Lower lobe of right lung (tissue), 2 donors: Measurements from ENCODE around the gene RUVBL1. TPM values are rescaled to one million over a fixed set of nuclear protein-coding genes. Genes with fewer than 3 reads are reported as not detected.

Experiments
- ATAC-seq, 2 donors: fragments of 200-7000 bp; cut with Tn5 transposase; one replicate each; pipeline ENCODE4 v1.9.1; 2020 to 2022; ENCODE audit warnings: mild to moderate bottlenecking in 2 of 2, moderate library complexity in 2 of 2
- DNase-seq: peaks from one replicate; pipeline ENCODE4 v3.0.0-alpha.2; 2020
- H3K27ac ChIP-seq: fragments of 200-600 bp; one replicate; pipeline ENCODE4 v1.8.0; 2022
- H3K27me3 ChIP-seq: fragments of 200-600 bp; one replicate; pipeline ENCODE4 v1.8.0; 2022; ENCODE audit warnings: low read depth
- H3K36me3 ChIP-seq: fragments of 200-600 bp; one replicate; pipeline ENCODE4 v1.8.0; 2022; ENCODE audit warnings: mild to moderate bottlenecking
- H3K4me1 ChIP-seq: fragments of 200-600 bp; one replicate; pipeline ENCODE4 v1.8.0; 2022
- H3K4me3 ChIP-seq: fragments of 200-600 bp; one replicate; pipeline ENCODE4 v1.8.0; 2022; ENCODE audit warnings: mild to moderate bottlenecking
- H3K9me3 ChIP-seq: fragments of 200-600 bp; one replicate; pipeline ENCODE4 v1.8.0; 2022
- intact Hi-C: fragments of 100-400 bp; cut with DNase I; formaldehyde crosslinking; loops from one replicate; pipeline ENCODE4 v1.11.0; 2022
- total RNA-seq: library from RNA; stranded (reverse); fragmentation: NEBNext Ultra II Directional; extraction: Animal tissue kit (Norgen Biotek cat#: 25700); gene quantifications from one replicate; pipeline ENCODE4 v1.2.1, GENCODE V29; 2021
- TF ChIP-seq, protein P1 (sequence below): fragments of 200-600 bp; IDR thresholded peaks from one replicate; pipeline ENCODE4 v1.8.0; 2022; ENCODE audit warnings: antibody characterized with exemption, mild to moderate bottlenecking
- donor health status: DM: no; HTN: yes; CAD: no; lungs with severe emphysema.

RUVBL1 gene
- total RNA-seq, 1 donor from 2014 or later = 21.4 TPM

DNA sequence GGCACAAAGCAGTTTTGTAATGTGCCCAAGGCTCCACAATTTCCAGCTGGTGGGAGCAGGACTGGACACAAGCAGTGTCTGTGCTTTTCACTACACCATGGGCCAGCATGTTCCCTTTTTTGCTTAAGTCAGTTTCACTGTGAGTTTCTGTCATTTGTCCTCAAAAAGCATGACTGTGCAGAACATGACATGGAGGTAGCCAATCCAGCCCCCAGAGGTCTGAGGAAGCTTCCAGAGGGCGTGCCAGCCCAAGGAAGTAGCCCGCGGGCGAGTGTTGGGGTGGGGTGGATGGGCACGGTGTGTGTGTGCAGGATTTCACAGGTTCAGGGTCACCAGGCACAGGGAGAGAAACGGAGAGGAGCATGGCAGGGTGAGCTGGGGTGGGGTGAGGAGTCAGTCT is 21.7 kb upstream of the RUVBL1 start:
- no peaks in the 10 kb centered on the region for H3K9me3 ChIP-seq
- intact Hi-C loops = no loop called here
- TF ChIP-seq, protein P1, sequence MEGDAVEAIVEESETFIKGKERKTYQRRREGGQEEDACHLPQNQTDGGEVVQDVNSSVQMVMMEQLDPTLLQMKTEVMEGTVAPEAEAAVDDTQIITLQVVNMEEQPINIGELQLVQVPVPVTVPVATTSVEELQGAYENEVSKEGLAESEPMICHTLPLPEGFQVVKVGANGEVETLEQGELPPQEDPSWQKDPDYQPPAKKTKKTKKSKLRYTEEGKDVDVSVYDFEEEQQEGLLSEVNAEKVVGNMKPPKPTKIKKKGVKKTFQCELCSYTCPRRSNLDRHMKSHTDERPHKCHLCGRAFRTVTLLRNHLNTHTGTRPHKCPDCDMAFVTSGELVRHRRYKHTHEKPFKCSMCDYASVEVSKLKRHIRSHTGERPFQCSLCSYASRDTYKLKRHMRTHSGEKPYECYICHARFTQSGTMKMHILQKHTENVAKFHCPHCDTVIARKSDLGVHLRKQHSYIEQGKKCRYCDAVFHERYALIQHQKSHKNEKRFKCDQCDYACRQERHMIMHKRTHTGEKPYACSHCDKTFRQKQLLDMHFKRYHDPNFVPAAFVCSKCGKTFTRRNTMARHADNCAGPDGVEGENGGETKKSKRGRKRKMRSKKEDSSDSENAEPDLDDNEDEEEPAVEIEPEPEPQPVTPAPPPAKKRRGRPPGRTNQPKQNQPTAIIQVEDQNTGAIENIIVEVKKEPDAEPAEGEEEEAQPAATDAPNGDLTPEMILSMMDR = no peak
- H3K36me3 ChIP-seq = no peaks in the 10 kb centered on the region
- peak; percentile 73 to 86 for ATAC-seq
- no peaks in the 10 kb centered on the region for H3K27me3 ChIP-seq
- no peak overlapping the region for H3K4me3 ChIP-seq
- H3K27ac ChIP-seq = no peak overlapping the region
- H3K4me1 ChIP-seq = no peaks in the 10 kb centered on the region
- DNase-seq = peak; percentile 68

DNA sequence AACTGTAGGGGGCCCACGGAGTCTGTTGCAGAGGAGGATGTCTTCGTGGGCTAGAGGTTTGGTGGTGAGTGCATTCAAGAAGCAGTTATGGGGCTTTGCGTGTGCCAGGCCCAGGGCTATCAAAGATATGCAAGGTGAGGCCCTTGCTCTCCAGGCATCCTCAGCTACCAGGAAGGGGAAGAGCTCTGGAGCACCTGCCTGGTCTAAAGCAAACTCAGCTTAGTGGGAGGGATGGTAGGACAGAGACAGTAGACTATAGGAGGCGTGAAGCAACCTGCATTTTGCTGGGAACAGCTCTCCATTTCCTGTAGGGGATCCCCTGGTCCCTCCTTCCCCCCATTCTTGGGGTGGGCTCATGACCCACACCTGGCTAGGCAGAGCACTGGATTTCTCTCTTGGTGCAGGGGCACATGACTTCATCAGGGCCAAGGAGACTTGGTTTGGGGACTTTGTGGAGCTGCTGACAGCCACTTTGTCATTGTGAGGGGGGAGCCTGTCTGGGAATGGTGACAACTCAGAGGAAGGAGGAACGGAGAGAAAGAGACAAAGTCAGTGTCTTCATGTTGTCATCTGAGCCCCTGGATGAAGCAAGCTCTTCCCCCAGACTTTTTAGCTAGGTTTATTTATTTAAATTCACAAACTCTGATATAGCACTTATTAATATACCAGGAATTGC is 21.0 kb upstream of the RUVBL1 start:
- intact Hi-C loops = no loop called here
- Histone ChIP-seq H3K27me3 (no peaks in the 10 kb centered on the region), H3K36me3 (no peaks in the 10 kb centered on the region), H3K27ac (no peak overlapping the region), H3K9me3 (no peaks in the 10 kb centered on the region), H3K4me1 (no peaks in the 10 kb centered on the region), H3K4me3 (no peak overlapping the region)
- TF ChIP-seq, protein P1 = no peak
- DNase-seq (no peak), ATAC-seq (no peak)

- Histone ChIP-seq H3K36me3 (no peaks in the 10 kb centered on the region), H3K27me3 (no peaks in the 10 kb centered on the region), H3K4me3 (no peak overlapping the region), H3K9me3 (no peaks in the 10 kb centered on the region), H3K4me1 (no peaks in the 10 kb centered on the region), H3K27ac (no peak overlapping the region)
- DNase-seq (no peak), ATAC-seq (no peak)
- TF ChIP-seq, protein P1 = no peak
- intact Hi-C loops = no loop called here
Measured at GRCh38 chr3:128143496-128143895, 19.9 kb upstream of the RUVBL1 start.

- Histone ChIP-seq H3K9me3 (no peaks in the 10 kb centered on the region), H3K27me3 (no peaks in the 10 kb centered on the region), H3K4me1 (no peaks in the 10 kb centered on the region), H3K36me3 (no peaks in the 10 kb centered on the region), H3K27ac (no peak overlapping the region), H3K4me3 (no peak overlapping the region)
- intact Hi-C loops = no loop called here
- TF ChIP-seq, protein P1 = peak; percentile 65
- ATAC-seq (peak; percentile 61 to 73), DNase-seq (no peak)
Measured at GRCh38 chr3:128133273-128133883, 9.8 kb upstream of the RUVBL1 start.

DNA sequence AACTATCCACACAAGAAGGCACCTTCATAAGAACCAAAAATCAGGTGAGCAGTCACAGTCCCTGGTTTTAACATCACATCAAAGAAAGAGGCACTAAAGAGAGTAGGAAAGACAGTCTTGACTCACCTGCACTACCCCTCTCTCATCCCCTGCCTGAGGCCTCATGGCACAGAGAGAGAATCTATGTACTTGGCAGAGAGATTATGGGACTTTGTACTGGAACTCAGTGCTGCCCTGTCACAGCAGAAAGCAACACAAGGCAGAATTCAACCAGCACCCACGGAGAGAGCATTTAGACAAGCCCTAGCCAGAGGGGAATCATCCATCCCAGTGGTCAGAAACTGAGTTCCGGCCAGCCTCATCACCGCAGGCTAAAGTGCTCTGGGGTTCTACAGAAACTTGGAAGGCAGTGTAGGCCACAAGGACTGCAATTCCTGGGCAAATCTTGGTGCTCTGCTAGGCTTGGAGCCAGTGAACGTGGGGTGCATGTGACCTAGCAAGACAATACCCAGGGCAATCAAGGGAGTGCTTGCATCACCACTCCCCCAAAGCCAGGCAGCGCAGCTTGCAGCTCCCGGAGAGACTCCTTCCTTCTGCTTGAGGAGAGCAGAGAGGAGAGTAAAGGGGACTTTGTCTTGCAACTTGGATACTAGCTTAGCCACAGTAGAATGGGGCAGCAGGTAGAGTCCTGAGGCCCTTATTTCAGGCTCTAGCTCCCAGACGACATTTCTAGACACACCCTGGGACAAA is 8.5 kb upstream of the RUVBL1 start:
- ATAC-seq = no peak
- no peaks in the 10 kb centered on the region for H3K4me1 ChIP-seq
- intact Hi-C loops = no loop called here

More for the DNA sequence above, 8.5 kb upstream of the RUVBL1 start:
- Histone ChIP-seq H3K4me3 (no peak overlapping the region), H3K9me3 (no peaks in the 10 kb centered on the region), H3K27ac (no peak overlapping the region), H3K36me3 (no peaks in the 10 kb centered on the region), H3K27me3 (no peaks in the 10 kb centered on the region)
- DNase-seq = no peak
- TF ChIP-seq, protein P1 = no peak
